ENCODE data around the gene GOLGA3.

GRCh38 chr12:132856581-132856980 is 27.9 kb upstream of the GOLGA3 start:
- TF ChIP-seq CTCF (IDR thresholded peaks at IDR 0.05; ENCODE audit: low read depth, low read length, missing input control) (no peak), RXRA (IDR thresholded peaks at IDR 0.05) (no peak), RAD21 (IDR thresholded peaks at IDR 0.05) (no peak), JUND (IDR thresholded peaks at IDR 0.05) (no peak), YY1 (IDR thresholded peaks at IDR 0.05) (no peak), NR2F2 (IDR thresholded peaks at IDR 0.05) (no peak), TAF1 (conservative IDR thresholded peaks at IDR 0.05) (no peak), REST (IDR thresholded peaks at IDR 0.05) (no peak)
